Measurements from ENCODE around the gene PHLPP2. TPM values are rescaled to one million over a fixed set of nuclear protein-coding genes. Genes with fewer than 3 reads are reported as not detected.
"Not testable (repeated sequence)": the region's sequence is repeated elsewhere in the genome, so short reads cannot be mapped to it uniquely, and the experiment has no call there.

The PHLPP2 gene
- total RNA-seq, 4 donors from 2014 or later = 16.0 to 21.1 (median 18.2) TPM

- Histone ChIP-seq H3K27ac (no peak overlapping the region), H3K27me3 (no peaks in the 10 kb centered on the region), H3K4me3 (no peak overlapping the region), H3K4me1 (no peaks in the 10 kb centered on the region), H3K9me3 (no peaks in the 10 kb centered on the region), H3K36me3 (peaks cover 0 to 55% of the 10 kb centered on the region in 2 donors)
- ATAC-seq = no peak
- TF ChIP-seq POLR2A (IDR thresholded peaks at IDR 0.05) (no peak), CTCF (IDR thresholded peaks at IDR 0.05) (no peak)
- WGBS, 2 donors (ENCODE audit: low coverage in 1 of 2) = no CpG with 5 or more reads among the region's 1 CpG
Measured at GRCh38 chr16:71689901-71690300, 34.6 kb downstream of the PHLPP2 start.

- no peak for ATAC-seq
- peaks cover 0 to 75% of the 10 kb centered on the region in 2 donors for H3K36me3 ChIP-seq
- H3K27me3 ChIP-seq = no peaks in the 10 kb centered on the region
- no peak overlapping the region for H3K4me3 ChIP-seq
- H3K27ac ChIP-seq = no peak overlapping the region
- 44 to 63% methylated on average over 3 of the region's 3 CpGs for WGBS, 2 donors (ENCODE audit: low coverage in 1 of 2)
- TF ChIP-seq POLR2AphosphoS5 (IDR thresholded peaks at IDR 0.05) (no peak), CTCF (IDR thresholded peaks at IDR 0.05) (no peak), POLR2A (IDR thresholded peaks at IDR 0.05) (no peak), EP300 (IDR thresholded peaks at IDR 0.05) (no peak)
- no peaks in the 10 kb centered on the region for H3K9me3 ChIP-seq
- no peaks in the 10 kb centered on the region for H3K4me1 ChIP-seq
Measured at GRCh38 chr16:71687861-71688260, 36.6 kb downstream of the PHLPP2 start.

- not testable (repeated sequence) for ATAC-seq, H3K27me3 ChIP-seq, H3K27ac ChIP-seq, H3K4me1 ChIP-seq, H3K9me3 ChIP-seq, H3K4me3 ChIP-seq
- 95 to 100% methylated on average over 2 to 12 of the region's 12 CpGs for WGBS, 2 donors (ENCODE audit: low coverage in 1 of 2)
- peaks cover 0 to 94% of the 10 kb centered on the region in 2 donors for H3K36me3 ChIP-seq
Measured at GRCh38 chr16:71684280-71684679, 40.2 kb downstream of the PHLPP2 start.

- 83 to 93% methylated on average over 2 of the region's 2 CpGs for WGBS, 2 donors (ENCODE audit: low coverage in 1 of 2)
- Histone ChIP-seq H3K36me3 (peaks cover 0 to 100% of the 10 kb centered on the region in 2 donors), H3K27me3 (no peaks in the 10 kb centered on the region)
Measured at GRCh38 chr16:71681360-71681759, 43.1 kb downstream of the PHLPP2 start.

GRCh38 chr16:71676236-71676635, 48.3 kb downstream of the PHLPP2 start:
- H3K4me3 ChIP-seq = no peak overlapping the region
- TF ChIP-seq POLR2AphosphoS5 (IDR thresholded peaks at IDR 0.05) (no peak), POLR2A (IDR thresholded peaks at IDR 0.05) (no peak), CTCF (IDR thresholded peaks at IDR 0.05) (no peak), EP300 (IDR thresholded peaks at IDR 0.05) (no peak)
- WGBS, 2 donors (ENCODE audit: low coverage in 1 of 2) = 81 to 91% methylated on average over 4 to 5 of the region's 5 CpGs
- H3K27ac ChIP-seq = no peak overlapping the region
- no peaks in the 10 kb centered on the region for H3K4me1 ChIP-seq
- ATAC-seq = no peak
- peaks cover 0 to 95% of the 10 kb centered on the region in 2 donors for H3K36me3 ChIP-seq
- H3K27me3 ChIP-seq = no peaks in the 10 kb centered on the region
- no peaks in the 10 kb centered on the region for H3K9me3 ChIP-seq

More at GRCh38 chr16:71681360-71681759, 43.1 kb downstream of the PHLPP2 start:
- Histone ChIP-seq H3K4me3 (no peak overlapping the region), H3K4me1 (no peaks in the 10 kb centered on the region), H3K27ac (no peak overlapping the region), H3K9me3 (no peaks in the 10 kb centered on the region)
- TF ChIP-seq POLR2AphosphoS5 (IDR thresholded peaks at IDR 0.05) (no peak), CTCF (IDR thresholded peaks at IDR 0.05) (no peak), EP300 (IDR thresholded peaks at IDR 0.05) (no peak), POLR2A (IDR thresholded peaks at IDR 0.05) (no peak)
- no peak for ATAC-seq

Measured in gastroesophageal sphincter (tissue), 4 donors.